GM19193 (cell line): ENCODE data around the gene BTG1.
A peak's percentile ranks its signal among the peaks of the same experiment; 100 is the strongest.

Source experiments
- POLR2A ChIP-seq: IDR thresholded peaks from 4 replicates; pipeline ENCODE4 v1.6.1; 2011; ENCODE audit not compliant: insufficient read depth, insufficient read length; ENCODE audit errors: extremely low read depth

The BTG1 gene

GRCh38 chr12:92140896-92141536 lies 4.6 kb downstream of the BTG1 start:
- TF ChIP-seq POLR2A = peak; percentile 7

- no peak for TF ChIP-seq POLR2A
Measured at GRCh38 chr12:92140156-92140555, 5.5 kb downstream of the BTG1 start.

- no peak for TF ChIP-seq POLR2A
Measured at GRCh38 chr12:92139634-92140150, 6.0 kb downstream of the BTG1 start.

GRCh38 chr12:92138626-92139025 lies 7.0 kb downstream of the BTG1 start:
- no peak for TF ChIP-seq POLR2A

GRCh38 chr12:92138144-92138543 lies 7.5 kb downstream of the BTG1 start:
- TF ChIP-seq POLR2A = no peak

GRCh38 chr12:92136965-92137721 lies 8.5 kb downstream of the BTG1 start:
- TF ChIP-seq POLR2A = peak; percentile 22

GRCh38 chr12:92136026-92136730 lies 9.5 kb downstream of the BTG1 start:
- TF ChIP-seq POLR2A = no peak

GRCh38 chr12:92134638-92135274 lies 10.9 kb downstream of the BTG1 start:
- TF ChIP-seq POLR2A = no peak

GRCh38 chr12:92133795-92134637 lies 11.6 kb downstream of the BTG1 start:
- no peak for TF ChIP-seq POLR2A

GRCh38 chr12:92133171-92133570 lies 12.5 kb downstream of the BTG1 start:
- no peak for TF ChIP-seq POLR2A

GRCh38 chr12:92132288-92132687 lies 13.4 kb downstream of the BTG1 start:
- no peak for TF ChIP-seq POLR2A

- TF ChIP-seq POLR2A = no peak
Measured at GRCh38 chr12:92130999-92131398, 14.6 kb downstream of the BTG1 start.

GRCh38 chr12:92129609-92130008 lies 16.0 kb downstream of the BTG1 start:
- no peak for TF ChIP-seq POLR2A

- TF ChIP-seq POLR2A = no peak
Measured at GRCh38 chr12:92128612-92129011, 17.0 kb downstream of the BTG1 start.
